H1 (cell line): Measurements from ENCODE around the gene VPS13D. TPM values are rescaled to one million over a fixed set of nuclear protein-coding genes. Genes with fewer than 3 reads are reported as not detected.

Experiments
- CTCF ChIA-PET: fragments of 300-600 bp; sonication (Branson Sonifier 250); formaldehyde crosslinking; loops from one replicate; lab custom pipeline; 2021; ENCODE audit not compliant: partially characterized antibody; lab: Charles Lee
- POLR2A ChIA-PET: fragments of 300-600 bp; sonication (Branson Sonifier 250); formaldehyde crosslinking; loops from one replicate; lab custom pipeline; 2021; ENCODE audit warnings: inconsistent platforms; ENCODE audit not compliant: partially characterized antibody; lab: Charles Lee
- DNase-seq, 2 experiments: peaks; one replicate each; pipeline versions ENCODE4 v3.0.0 to v3.0.0-alpha.2; 2010 to 2022; ENCODE audit warnings: low spot score in 2 of 2, low read depth in 1 of 2, mixed read lengths in 1 of 2
- FAIRE-seq: peaks from 2 replicates; lab custom pipeline; 2011; peaks lifted over from hg19 to GRCh38; lab: Jason Lieb, UNC
- H2AFZ ChIP-seq: 2 replicates; pipeline ENCODE4 v1.8.1; 2012; ENCODE audit warnings: low read length, inconsistent platforms
- H2AK5ac ChIP-seq: 2 replicates; pipeline ENCODE4 v1.6.1; 2013; ENCODE audit warnings: low read depth, low read length
- H2BK120ac ChIP-seq: replicated peaks from 2 replicates; pipeline ENCODE3; 2013; ENCODE audit warnings: low read depth, low read length, inconsistent platforms
- H2BK12ac ChIP-seq: 2 replicates; pipeline ENCODE4 v1.6.1; 2013; ENCODE audit warnings: low read depth, low read length
- H2BK15ac ChIP-seq: 2 replicates; pipeline ENCODE4 v1.6.1; 2013; ENCODE audit warnings: low read length
- H2BK20ac ChIP-seq: 2 replicates; pipeline ENCODE4 v1.6.1; 2013; ENCODE audit warnings: low read length
- H2BK5ac ChIP-seq: 2 replicates; pipeline ENCODE4 v1.6.1; 2013; ENCODE audit warnings: low read depth, low read length
- H3K14ac ChIP-seq: 2 replicates; pipeline ENCODE4 v1.6.1; 2013; ENCODE audit warnings: inconsistent platforms; ENCODE audit not compliant: insufficient read length
- H3K18ac ChIP-seq: 2 replicates; pipeline ENCODE4 v1.6.1; 2013; ENCODE audit warnings: low read length; ENCODE audit errors: extremely low read depth
- H3K23ac ChIP-seq: 2 replicates; pipeline ENCODE4 v1.6.1; 2013; ENCODE audit warnings: inconsistent platforms; ENCODE audit not compliant: insufficient read length
- H3K23me2 ChIP-seq: 2 replicates; pipeline ENCODE4 v1.6.1; 2013; ENCODE audit warnings: low read depth, low read length
- H3K27ac ChIP-seq: 2 replicates; pipeline ENCODE4 v1.6.1; 2011; ENCODE audit warnings: low read depth, low read length, inconsistent platforms
- H3K27me3 ChIP-seq, 4 experiments: replicated peaks in 1 of 4; 1 replicate in 1 of 4; 2 replicates in 3 of 4; pipeline versions ENCODE4 v1.6.1 to v1.8.1; 2011 to 2013; ENCODE audit warnings: low read length in 3 of 4, mild to moderate bottlenecking in 3 of 4, inconsistent platforms in 2 of 4, mixed read lengths in 2 of 4, moderate library complexity in 1 of 4; ENCODE audit not compliant: control insufficient read depth in 3 of 4, insufficient read depth in 3 of 4; ENCODE audit errors: extremely low read depth in 1 of 4
- H3K36me3 ChIP-seq, 4 experiments: 2 replicates each; pipeline versions ENCODE4 v1.6.1 to v1.8.1; 2011 to 2013; ENCODE audit warnings: mild to moderate bottlenecking in 4 of 4, low read length in 3 of 4, moderate library complexity in 2 of 4, control low read depth in 1 of 4, inconsistent platforms in 1 of 4; ENCODE audit not compliant: insufficient read depth in 4 of 4, control insufficient read depth in 2 of 4
- H3K4ac ChIP-seq: replicated peaks from 2 replicates; pipeline ENCODE3; 2013; ENCODE audit warnings: low read length, low read depth, mixed read lengths, inconsistent platforms; ENCODE audit not compliant: insufficient read length
- H3K4me1 ChIP-seq, 4 experiments: replicated peaks in 1 of 4; 1 replicate in 1 of 4; 2 replicates in 3 of 4; pipeline versions ENCODE4 v1.6.1 to v1.8.1; 2011 to 2013; ENCODE audit warnings: low read length in 3 of 4, inconsistent platforms in 2 of 4, mixed read lengths in 1 of 4; ENCODE audit not compliant: insufficient read depth in 4 of 4, control insufficient read depth in 3 of 4
- H3K4me2 ChIP-seq, 2 experiments: 2 replicates each; pipeline versions ENCODE4 v1.6.1 to v1.8.1; 2011 to 2013; ENCODE audit warnings: low read depth in 2 of 2, low read length in 2 of 2, control low read depth in 1 of 2, inconsistent platforms in 1 of 2, mild to moderate bottlenecking in 1 of 2; ENCODE audit not compliant: insufficient read depth in 1 of 2
- H3K4me3 ChIP-seq, 4 experiments: fragments of 200-600, 300-600 bp in 1 of 4; sonication (generic), shearing (Covaris generic), sonication (Bioruptor Twin) in 1 of 4; 2 replicates each; pipeline versions ENCODE4 v1.5.1 to v1.8.1; 2011 to 2016; ENCODE audit warnings: low read length in 4 of 4, low read depth in 3 of 4, control low read depth in 2 of 4, inconsistent platforms in 2 of 4, mild to moderate bottlenecking in 2 of 4, mixed read lengths in 1 of 4, moderate library complexity in 1 of 4; ENCODE audit not compliant: insufficient read depth in 2 of 4; ENCODE audit errors: extremely low read depth in 1 of 4
- H3K56ac ChIP-seq: replicated peaks from 2 replicates; pipeline ENCODE3; 2013; ENCODE audit warnings: low read depth, mild to moderate bottlenecking, mixed read lengths, low read length, inconsistent platforms; ENCODE audit not compliant: insufficient read length
- H3K79me1 ChIP-seq: 2 replicates; pipeline ENCODE4 v1.6.1; 2013; ENCODE audit warnings: low read depth, low read length, control low read depth
- H3K79me2 ChIP-seq, 2 experiments: 2 replicates each; pipeline versions ENCODE4 v1.6.1 to v1.8.1; 2012 to 2013; ENCODE audit warnings: low read length in 2 of 2, mild to moderate bottlenecking in 2 of 2, inconsistent platforms in 1 of 2; ENCODE audit not compliant: insufficient read depth in 2 of 2, control insufficient read depth in 1 of 2
- H3K9ac ChIP-seq, 4 experiments: replicated peaks in 1 of 4; 1 replicate in 1 of 4; 2 replicates in 3 of 4; pipeline versions ENCODE4 v1.6.1 to v1.8.1; 2011 to 2013; ENCODE audit warnings: low read depth in 3 of 4, low read length in 3 of 4, control low read depth in 2 of 4, mild to moderate bottlenecking in 2 of 4, moderate library complexity in 2 of 4, inconsistent platforms in 1 of 4; ENCODE audit errors: extremely low read depth in 1 of 4
- H3K9me3 ChIP-seq, 2 experiments: 2 replicates each; pipeline versions ENCODE4 v1.6.1 to v1.8.1; 2012 to 2013; ENCODE audit warnings: mild to moderate bottlenecking in 2 of 2, moderate library complexity in 2 of 2, control low read depth in 1 of 2, inconsistent platforms in 1 of 2, low read depth in 1 of 2, low read length in 1 of 2, mixed read lengths in 1 of 2; ENCODE audit not compliant: insufficient read depth in 2 of 2
- H4K20me1 ChIP-seq, 2 experiments: replicated peaks in 1 of 2; 2 replicates each; pipeline versions ENCODE3 to v1.8.1; 2011 to 2013; ENCODE audit warnings: inconsistent platforms in 2 of 2, low read length in 2 of 2, mild to moderate bottlenecking in 1 of 2; ENCODE audit not compliant: insufficient read depth in 2 of 2, control insufficient read depth in 1 of 2
- H4K5ac ChIP-seq: 2 replicates; pipeline ENCODE4 v1.6.1; 2013; ENCODE audit warnings: low read length, low read depth, mixed read lengths, inconsistent platforms; ENCODE audit not compliant: insufficient read length
- H4K8ac ChIP-seq: 2 replicates; pipeline ENCODE4 v1.8.0; 2013; ENCODE audit warnings: mild to moderate bottlenecking, moderate library complexity, low read length, inconsistent platforms; ENCODE audit not compliant: insufficient read depth; ENCODE audit errors: extremely low read depth
- H4K91ac ChIP-seq: replicated peaks from 2 replicates; pipeline ENCODE3; 2013; ENCODE audit warnings: low read length, mixed read lengths, inconsistent platforms; ENCODE audit not compliant: insufficient read length
- BRCA1 ChIP-seq: IDR thresholded peaks from 2 replicates; pipeline ENCODE4 v1.6.1; 2012; ENCODE audit warnings: low read depth, low read length, improper control_type of control experiment
- SUZ12 ChIP-seq: fragments of 200-600 bp; sonication (generic); IDR thresholded peaks from 2 replicates; pipeline ENCODE4 v1.6.1; 2012; ENCODE audit warnings: mild to moderate bottlenecking, inconsistent platforms, low read length, moderate library complexity, mixed read lengths
- TAF1 ChIP-seq: IDR thresholded peaks from 2 replicates; pipeline ENCODE4 v1.6.1; 2011; ENCODE audit warnings: mild to moderate bottlenecking, low read depth, low read length
- WGBS, 2 experiments: shearing (Covaris generic) in 1 of 2; methylation state at CpG; one replicate each; pipeline versions ENCODE4 v1.1.6 to v1.1.7; 2013 to 2015; ENCODE audit warnings: low lambda C conversion rate in 2 of 2, mixed read lengths in 2 of 2, inconsistent platforms in 1 of 2, low coverage in 1 of 2, missing lambda C conversion rate in 1 of 2; ENCODE audit not compliant: insufficient replicate concordance in 2 of 2, insufficient coverage in 1 of 2, insufficient read length in 1 of 2; ENCODE audit errors: extremely low coverage in 1 of 2, missing lambda C conversion rate in 1 of 2; 5-methylcytosine and 5-hydroxymethylcytosine counted together
- polyA plus RNA-seq, 7 experiments: library from polyadenylated mRNA; depleted of rRNA in 3 of 7; stranded (reverse) in 5 of 7; unstranded in 2 of 7; fragments of >200 nt in 5 of 7; fragments of 200-250 nt in 2 of 7; gene quantifications; 1 replicate in 5 of 7; 2 replicates in 1 of 7; 4 replicates in 1 of 7; pipeline versions ENCODE4 v1.2.1 to v1.2.3, GENCODE V29; 2011 to 2013; ENCODE audit warnings: missing spikeins in 2 of 7, mixed read lengths in 2 of 7
- total RNA-seq: library from RNA; stranded (reverse); fragmentation: NEBNext Ultra II Directional; extraction: Animal tissue kit (Norgen Biotek cat#: 25700); gene quantifications from 2 replicates; pipeline ENCODE4 v1.2.1, GENCODE V29; 2021
- TF ChIP-seq, protein P1 (sequence below): IDR thresholded peaks from 2 replicates; pipeline ENCODE4 v1.6.1; 2012; ENCODE audit warnings: low read length, inconsistent platforms

Gene VPS13D
- total and polyA plus RNA-seq, 2 of the 8 experiments (the other 6 are each of a cell fraction or from before 2014, with no cell fraction given), result 10.9 to 31.2 TPM

DNA sequence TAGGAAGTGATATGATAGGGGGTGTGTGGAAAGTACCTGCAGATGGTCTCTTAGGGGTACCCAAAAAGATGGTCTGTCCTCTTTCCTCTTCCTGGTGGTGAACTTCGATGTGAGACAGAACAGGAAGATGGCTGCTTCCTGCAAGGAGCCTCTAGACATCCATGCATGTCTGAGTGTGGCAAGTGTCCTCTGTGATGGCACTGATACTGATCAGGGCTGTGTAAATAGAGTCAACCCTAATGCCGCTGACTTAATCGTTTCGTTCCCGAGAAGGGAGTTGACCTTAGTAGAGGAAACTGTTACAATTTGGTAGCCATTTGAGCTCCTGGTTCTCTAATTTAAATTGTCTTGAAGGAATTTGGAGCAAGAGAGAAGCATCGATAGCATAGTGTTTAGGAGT is 168.6 kb downstream of the VPS13D start:
- Histone ChIP-seq H2BK20ac (no peak overlapping the region), H3K27ac (no peak overlapping the region), H3K27me3 (no peaks in the 10 kb centered on the region), H2BK5ac (no peak overlapping the region), H3K56ac (no peak overlapping the region), H3K4me1 (no peaks in the 10 kb centered on the region), H3K4me2 (no peak overlapping the region), H3K79me2 (no peaks in the 10 kb centered on the region), H4K91ac (no peak overlapping the region), H2BK15ac (no peak overlapping the region), H3K23me2 (no peaks in the 10 kb centered on the region), H4K8ac (no peak overlapping the region), H3K9ac (no peak overlapping the region), H3K18ac (no peak overlapping the region), H2AFZ (no peak overlapping the region), H4K20me1 (no peaks in the 10 kb centered on the region), H3K4me3 (no peak overlapping the region), H3K9me3 (no peaks in the 10 kb centered on the region), H3K4ac (no peak overlapping the region), H3K23ac (no peak overlapping the region), H3K36me3 (peaks cover 0 to 7% (median 4%) of the 10 kb centered on the region in 4 experiments; a peak in 3 of 8 replicates), H2BK12ac (no peak overlapping the region), H2BK120ac (no peak overlapping the region), H3K14ac (no peak overlapping the region), H4K5ac (no peak overlapping the region), H2AK5ac (no peak overlapping the region), H3K79me1 (no peaks in the 10 kb centered on the region; the same call in 1 of the 2 replicates)
- ChIA-PET CTCF (interaction anchor here (0.7 to 1.2 kb wide), 4 partner anchors 25 to 225 kb away, joined by 3 to 5 read pairs (median 4); partner anchors contain the start of gene DHRS3), POLR2A (no interaction called here)
- no peak for FAIRE-seq
- TF ChIP-seq SUZ12 (no peak), TAF1 (no peak), BRCA1 (no peak)
- TF ChIP-seq, protein P1, sequence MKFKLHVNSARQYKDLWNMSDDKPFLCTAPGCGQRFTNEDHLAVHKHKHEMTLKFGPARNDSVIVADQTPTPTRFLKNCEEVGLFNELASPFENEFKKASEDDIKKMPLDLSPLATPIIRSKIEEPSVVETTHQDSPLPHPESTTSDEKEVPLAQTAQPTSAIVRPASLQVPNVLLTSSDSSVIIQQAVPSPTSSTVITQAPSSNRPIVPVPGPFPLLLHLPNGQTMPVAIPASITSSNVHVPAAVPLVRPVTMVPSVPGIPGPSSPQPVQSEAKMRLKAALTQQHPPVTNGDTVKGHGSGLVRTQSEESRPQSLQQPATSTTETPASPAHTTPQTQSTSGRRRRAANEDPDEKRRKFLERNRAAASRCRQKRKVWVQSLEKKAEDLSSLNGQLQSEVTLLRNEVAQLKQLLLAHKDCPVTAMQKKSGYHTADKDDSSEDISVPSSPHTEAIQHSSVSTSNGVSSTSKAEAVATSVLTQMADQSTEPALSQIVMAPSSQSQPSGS, result no peak
- 92% methylated on average over 6 of the region's 6 CpGs; no CpG with 5 or more reads in 1 of the 2 experiments for WGBS, 2 experiments
- DNase-seq, result no peak
